Suprapubic skin (tissue), 4 donors: Measurements from ENCODE around the gene NEUROD2.

Experiments
- POLR2A ChIP-seq, 2 donors: fragments of 450-650 bp; IDR thresholded peaks; one replicate each; pipeline ENCODE4 v1.6.1; 2017; ENCODE audit warnings: antibody characterized with exemption in 2 of 2, mild to moderate bottlenecking in 2 of 2, moderate library complexity in 2 of 2
- POLR2AphosphoS5 ChIP-seq, 3 donors: sonication (generic); formaldehyde crosslinking; IDR thresholded peaks; one replicate each; pipeline ENCODE4 v1.6.1; 2017; ENCODE audit warnings: antibody characterized with exemption in 3 of 3
- TF ChIP-seq, protein P1 (sequence below), 2 donors: fragments of 200-600 bp in 1 of 2; fragments of 450-650 bp in 1 of 2; sonication (generic) in 1 of 2; IDR thresholded peaks; one replicate each; pipeline ENCODE4 v1.5.1; 2016 to 2019; ENCODE audit warnings: antibody characterized with exemption in 2 of 2, mild to moderate bottlenecking in 1 of 2, moderate library complexity in 1 of 2

DNA sequence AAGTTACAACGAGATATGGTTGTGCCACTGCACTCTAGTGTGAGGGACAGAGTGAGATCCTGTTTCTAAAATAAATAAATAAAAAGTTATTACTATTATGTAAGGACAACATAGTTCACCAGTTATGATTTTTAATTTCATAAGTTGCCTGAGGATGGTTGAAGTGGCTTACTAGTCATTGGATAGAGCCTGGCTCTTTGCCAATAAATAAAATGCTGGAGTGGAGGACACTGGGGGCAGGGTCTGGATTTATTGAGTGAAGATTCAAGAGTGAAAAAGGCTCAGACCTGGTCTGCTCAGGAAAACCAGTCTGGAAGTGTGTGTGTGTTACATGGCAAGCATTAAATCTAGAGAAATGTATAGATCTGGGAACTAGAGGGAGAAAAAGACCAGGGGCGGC is 31.3 kb upstream of the NEUROD2 start:
- no peak for TF ChIP-seq POLR2AphosphoS5 (IDR thresholded peaks at IDR 0.05)
- TF ChIP-seq, protein P1, sequence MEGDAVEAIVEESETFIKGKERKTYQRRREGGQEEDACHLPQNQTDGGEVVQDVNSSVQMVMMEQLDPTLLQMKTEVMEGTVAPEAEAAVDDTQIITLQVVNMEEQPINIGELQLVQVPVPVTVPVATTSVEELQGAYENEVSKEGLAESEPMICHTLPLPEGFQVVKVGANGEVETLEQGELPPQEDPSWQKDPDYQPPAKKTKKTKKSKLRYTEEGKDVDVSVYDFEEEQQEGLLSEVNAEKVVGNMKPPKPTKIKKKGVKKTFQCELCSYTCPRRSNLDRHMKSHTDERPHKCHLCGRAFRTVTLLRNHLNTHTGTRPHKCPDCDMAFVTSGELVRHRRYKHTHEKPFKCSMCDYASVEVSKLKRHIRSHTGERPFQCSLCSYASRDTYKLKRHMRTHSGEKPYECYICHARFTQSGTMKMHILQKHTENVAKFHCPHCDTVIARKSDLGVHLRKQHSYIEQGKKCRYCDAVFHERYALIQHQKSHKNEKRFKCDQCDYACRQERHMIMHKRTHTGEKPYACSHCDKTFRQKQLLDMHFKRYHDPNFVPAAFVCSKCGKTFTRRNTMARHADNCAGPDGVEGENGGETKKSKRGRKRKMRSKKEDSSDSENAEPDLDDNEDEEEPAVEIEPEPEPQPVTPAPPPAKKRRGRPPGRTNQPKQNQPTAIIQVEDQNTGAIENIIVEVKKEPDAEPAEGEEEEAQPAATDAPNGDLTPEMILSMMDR (IDR thresholded peaks at IDR 0.05): no peak
- no peak for TF ChIP-seq POLR2A (IDR thresholded peaks at IDR 0.05)
